Mucosa of stomach (tissue), 1 donor: Measurements from ENCODE around the gene CLTA.

Experiments used
- H3K27me3 ChIP-seq: one replicate; pipeline ENCODE4 v1.7.0; 2013; ENCODE audit warnings: mild to moderate bottlenecking, low read length; ENCODE audit not compliant: control insufficient read depth, insufficient read depth
- H3K36me3 ChIP-seq: one replicate; pipeline ENCODE4 v1.7.0; 2013; ENCODE audit warnings: low read length; ENCODE audit not compliant: control insufficient read depth, insufficient read depth
- H3K4me1 ChIP-seq: one replicate; pipeline ENCODE4 v1.7.0; 2013; ENCODE audit warnings: mild to moderate bottlenecking, low read length; ENCODE audit not compliant: control insufficient read depth, insufficient read depth
- H3K4me3 ChIP-seq: one replicate; pipeline ENCODE4 v1.7.0; 2013; ENCODE audit warnings: low read length
- H3K9ac ChIP-seq: one replicate; pipeline ENCODE4 v1.7.0; 2013; ENCODE audit warnings: mild to moderate bottlenecking, low read length, moderate library complexity
- H3K9me3 ChIP-seq: one replicate; pipeline ENCODE4 v1.7.0; 2013; ENCODE audit warnings: mild to moderate bottlenecking, low read length, moderate library complexity; ENCODE audit not compliant: control insufficient read depth
- donor health status: Pancreatic carcinoma.

Gene CLTA

GRCh38 chr9:36204906-36205547 is 14.3 kb downstream of the CLTA start:
- H3K4me3 ChIP-seq = no peak overlapping the region
- H3K36me3 ChIP-seq = peaks cover 43% of the 10 kb centered on the region
- no peaks in the 10 kb centered on the region for H3K9me3 ChIP-seq
- H3K9ac ChIP-seq = no peak overlapping the region
- no peaks in the 10 kb centered on the region for H3K27me3 ChIP-seq
- no peaks in the 10 kb centered on the region for H3K4me1 ChIP-seq

GRCh38 chr9:36207016-36207415 is 16.3 kb downstream of the CLTA start:
- Histone ChIP-seq H3K9me3 (no peaks in the 10 kb centered on the region), H3K9ac (no peak overlapping the region), H3K36me3 (peaks cover 41% of the 10 kb centered on the region), H3K27me3 (no peaks in the 10 kb centered on the region), H3K4me3 (no peak overlapping the region), H3K4me1 (no peaks in the 10 kb centered on the region)

GRCh38 chr9:36207546-36208012 is 16.9 kb downstream of the CLTA start:
- H3K9me3 ChIP-seq = no peaks in the 10 kb centered on the region
- no peak overlapping the region for H3K4me3 ChIP-seq
- H3K27me3 ChIP-seq = no peaks in the 10 kb centered on the region
- peaks cover 41% of the 10 kb centered on the region for H3K36me3 ChIP-seq
- no peak overlapping the region for H3K9ac ChIP-seq
- no peaks in the 10 kb centered on the region for H3K4me1 ChIP-seq

- no peaks in the 10 kb centered on the region for H3K4me1 ChIP-seq
- no peak overlapping the region for H3K9ac ChIP-seq
- H3K36me3 ChIP-seq = peaks cover 35% of the 10 kb centered on the region
- no peaks in the 10 kb centered on the region for H3K27me3 ChIP-seq
- no peak overlapping the region for H3K4me3 ChIP-seq
- no peaks in the 10 kb centered on the region for H3K9me3 ChIP-seq
Measured at GRCh38 chr9:36208521-36209253, 18.0 kb downstream of the CLTA start.

GRCh38 chr9:36210722-36211121 is 20.0 kb downstream of the CLTA start:
- H3K9ac ChIP-seq = no peak overlapping the region
- no peaks in the 10 kb centered on the region for H3K4me1 ChIP-seq
- no peaks in the 10 kb centered on the region for H3K27me3 ChIP-seq
- H3K9me3 ChIP-seq = no peaks in the 10 kb centered on the region
- H3K36me3 ChIP-seq = peaks cover 28% of the 10 kb centered on the region
- no peak overlapping the region for H3K4me3 ChIP-seq

GRCh38 chr9:36211510-36211909 is 20.8 kb downstream of the CLTA start:
- no peaks in the 10 kb centered on the region for H3K9me3 ChIP-seq
- peaks cover 24% of the 10 kb centered on the region for H3K36me3 ChIP-seq
- H3K4me3 ChIP-seq = no peak overlapping the region
- no peak overlapping the region for H3K9ac ChIP-seq
- no peaks in the 10 kb centered on the region for H3K4me1 ChIP-seq
- no peaks in the 10 kb centered on the region for H3K27me3 ChIP-seq

GRCh38 chr9:36213387-36213786 is 22.7 kb downstream of the CLTA start:
- H3K4me3 ChIP-seq = no peak overlapping the region
- H3K36me3 ChIP-seq = peaks cover 14% of the 10 kb centered on the region
- H3K9me3 ChIP-seq = no peaks in the 10 kb centered on the region
- no peaks in the 10 kb centered on the region for H3K4me1 ChIP-seq
- H3K9ac ChIP-seq = no peak overlapping the region
- no peaks in the 10 kb centered on the region for H3K27me3 ChIP-seq

- no peak overlapping the region for H3K4me3 ChIP-seq
- H3K9me3 ChIP-seq = no peaks in the 10 kb centered on the region
- peaks cover 12% of the 10 kb centered on the region for H3K36me3 ChIP-seq
- no peaks in the 10 kb centered on the region for H3K27me3 ChIP-seq
- no peak overlapping the region for H3K9ac ChIP-seq
- no peaks in the 10 kb centered on the region for H3K4me1 ChIP-seq
Measured at GRCh38 chr9:36213989-36214388, 23.3 kb downstream of the CLTA start.

- Histone ChIP-seq H3K36me3 (peaks cover 6% of the 10 kb centered on the region), H3K27me3 (no peaks in the 10 kb centered on the region), H3K9me3 (no peaks in the 10 kb centered on the region), H3K4me3 (no peak overlapping the region), H3K4me1 (no peaks in the 10 kb centered on the region), H3K9ac (no peak overlapping the region)
Measured at GRCh38 chr9:36214571-36214970, 23.9 kb downstream of the CLTA start.

- H3K9ac ChIP-seq = no peak overlapping the region
- no peak overlapping the region for H3K4me3 ChIP-seq
- H3K36me3 ChIP-seq = peaks cover 1% of the 10 kb centered on the region
- no peaks in the 10 kb centered on the region for H3K4me1 ChIP-seq
- H3K9me3 ChIP-seq = no peaks in the 10 kb centered on the region
- no peaks in the 10 kb centered on the region for H3K27me3 ChIP-seq
Measured at GRCh38 chr9:36217256-36217968, 26.7 kb downstream of the CLTA start.

GRCh38 chr9:36218011-36218410 is 27.3 kb downstream of the CLTA start:
- Histone ChIP-seq H3K4me3 (no peak overlapping the region), H3K9me3 (no peaks in the 10 kb centered on the region), H3K36me3 (peaks cover 5% of the 10 kb centered on the region), H3K27me3 (no peaks in the 10 kb centered on the region), H3K9ac (no peak overlapping the region), H3K4me1 (no peaks in the 10 kb centered on the region)

- peaks cover 5% of the 10 kb centered on the region for H3K36me3 ChIP-seq
- no peaks in the 10 kb centered on the region for H3K4me1 ChIP-seq
- H3K9ac ChIP-seq = no peak overlapping the region
Measured at GRCh38 chr9:36218411-36218901, 27.7 kb downstream of the CLTA start.

More at GRCh38 chr9:36218411-36218901, 27.7 kb downstream of the CLTA start:
- Histone ChIP-seq H3K9me3 (no peaks in the 10 kb centered on the region), H3K27me3 (no peaks in the 10 kb centered on the region), H3K4me3 (no peak overlapping the region)
